ENCODE results near the gene MN1. TPM values are rescaled to one million over a fixed set of nuclear protein-coding genes. Genes with fewer than 3 reads are reported as not detected.

Gene MN1
- total RNA-seq, 4 donors from 2014 or later: 2.0 to 9.7 (median 8.2) TPM

DNA sequence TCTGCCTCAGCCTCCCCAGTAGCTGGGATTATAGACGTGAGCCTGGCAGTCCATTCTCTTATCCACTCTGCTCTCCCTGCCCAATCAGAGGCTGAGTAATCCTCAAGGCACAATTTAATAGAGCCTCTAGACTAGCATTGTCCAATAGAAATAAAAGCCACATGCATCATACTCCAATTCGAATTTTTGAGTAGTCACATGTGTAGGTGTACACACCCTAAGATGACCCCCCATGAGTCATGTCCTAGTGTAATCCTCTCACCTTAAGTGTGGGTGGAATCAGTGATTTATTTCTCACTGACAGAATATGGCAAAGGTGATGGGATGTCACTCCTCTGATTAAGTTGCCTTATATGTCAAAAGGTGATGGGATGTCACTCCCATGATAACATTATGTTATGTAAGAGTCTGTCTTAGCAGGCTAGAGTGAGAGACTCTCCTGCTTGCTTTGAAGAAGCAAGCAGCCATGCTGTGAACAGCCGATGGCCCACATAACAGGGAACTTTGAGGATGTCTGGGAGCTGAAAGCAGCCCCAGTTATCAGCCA is 61.3 kb downstream of the MN1 start:
- no peaks in the 10 kb centered on the region for H3K9me3 ChIP-seq
- no peaks in the 10 kb centered on the region for H3K4me1 ChIP-seq
- TF ChIP-seq, protein P1, sequence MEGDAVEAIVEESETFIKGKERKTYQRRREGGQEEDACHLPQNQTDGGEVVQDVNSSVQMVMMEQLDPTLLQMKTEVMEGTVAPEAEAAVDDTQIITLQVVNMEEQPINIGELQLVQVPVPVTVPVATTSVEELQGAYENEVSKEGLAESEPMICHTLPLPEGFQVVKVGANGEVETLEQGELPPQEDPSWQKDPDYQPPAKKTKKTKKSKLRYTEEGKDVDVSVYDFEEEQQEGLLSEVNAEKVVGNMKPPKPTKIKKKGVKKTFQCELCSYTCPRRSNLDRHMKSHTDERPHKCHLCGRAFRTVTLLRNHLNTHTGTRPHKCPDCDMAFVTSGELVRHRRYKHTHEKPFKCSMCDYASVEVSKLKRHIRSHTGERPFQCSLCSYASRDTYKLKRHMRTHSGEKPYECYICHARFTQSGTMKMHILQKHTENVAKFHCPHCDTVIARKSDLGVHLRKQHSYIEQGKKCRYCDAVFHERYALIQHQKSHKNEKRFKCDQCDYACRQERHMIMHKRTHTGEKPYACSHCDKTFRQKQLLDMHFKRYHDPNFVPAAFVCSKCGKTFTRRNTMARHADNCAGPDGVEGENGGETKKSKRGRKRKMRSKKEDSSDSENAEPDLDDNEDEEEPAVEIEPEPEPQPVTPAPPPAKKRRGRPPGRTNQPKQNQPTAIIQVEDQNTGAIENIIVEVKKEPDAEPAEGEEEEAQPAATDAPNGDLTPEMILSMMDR (IDR thresholded peaks at IDR 0.05): no peak
- TF ChIP-seq POLR2A (IDR thresholded peaks at IDR 0.05): no peak
- no peak for DNase-seq
- H3K36me3 ChIP-seq: no peaks in the 10 kb centered on the region
- no peak overlapping the region for H3K4me3 ChIP-seq
- no peak overlapping the region for H3K27ac ChIP-seq
- intact Hi-C loops (cut with DNase I; ENCODE audit: low total_unique reads): no loop called here
- no peaks in the 10 kb centered on the region for H3K27me3 ChIP-seq

DNA sequence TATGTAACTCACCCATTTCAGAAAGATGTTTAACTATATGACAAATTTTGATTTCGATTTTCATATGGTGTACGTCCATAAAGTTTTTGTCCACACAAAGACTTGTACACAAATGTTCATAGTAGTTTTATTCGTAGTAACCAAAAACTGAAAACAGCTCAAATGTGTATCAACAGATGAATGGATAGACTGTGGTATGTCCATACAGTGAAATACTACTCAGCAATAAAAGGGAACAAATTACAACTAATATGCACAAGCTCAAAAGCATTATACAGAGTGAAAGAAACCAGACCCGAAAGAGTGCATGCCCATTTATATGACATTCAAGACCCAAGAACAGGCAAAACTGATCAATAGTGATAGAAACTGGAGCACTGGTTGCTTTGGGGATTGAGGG is 64.0 kb downstream of the MN1 start:
- TF ChIP-seq, protein P1 (IDR thresholded peaks at IDR 0.05): no peak
- TF ChIP-seq POLR2A (IDR thresholded peaks at IDR 0.05): no peak
- DNase-seq: no peak
- H3K4me1 ChIP-seq: no peaks in the 10 kb centered on the region
- H3K36me3 ChIP-seq: no peaks in the 10 kb centered on the region
- H3K4me3 ChIP-seq: no peak overlapping the region
- H3K27ac ChIP-seq: no peak overlapping the region
- intact Hi-C loops (cut with DNase I; ENCODE audit: low total_unique reads): no loop called here
- H3K27me3 ChIP-seq: no peaks in the 10 kb centered on the region
- H3K9me3 ChIP-seq: no peaks in the 10 kb centered on the region

DNA sequence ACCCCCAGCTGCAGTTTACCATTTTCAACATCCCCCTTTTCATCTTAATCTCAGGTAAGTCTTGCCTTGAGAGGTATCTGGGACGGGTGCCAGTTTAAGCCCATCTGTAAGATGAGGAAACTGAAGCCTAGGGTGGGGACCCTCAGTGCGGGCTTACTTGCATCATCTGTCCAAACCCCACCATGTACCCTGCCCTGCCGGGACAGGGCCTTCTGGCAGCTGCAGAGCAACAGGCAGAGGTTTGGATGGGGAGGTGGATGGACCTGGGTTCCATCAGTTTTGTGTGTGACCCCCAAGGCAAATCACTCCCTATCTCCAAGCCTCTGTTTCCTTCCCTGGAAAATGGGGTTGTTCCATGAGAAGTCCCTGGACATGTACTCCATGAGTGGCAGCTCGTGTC is 67.5 kb downstream of the MN1 start:
- no peak overlapping the region for H3K27ac ChIP-seq
- TF ChIP-seq POLR2A (IDR thresholded peaks at IDR 0.05): no peak
- TF ChIP-seq, protein P1 (IDR thresholded peaks at IDR 0.05): no peak
- H3K4me3 ChIP-seq: no peak overlapping the region
- no peaks in the 10 kb centered on the region for H3K36me3 ChIP-seq
- no peaks in the 10 kb centered on the region for H3K27me3 ChIP-seq
- no peak for DNase-seq
- intact Hi-C loops (cut with DNase I; ENCODE audit: low total_unique reads): no loop called here
- no peaks in the 10 kb centered on the region for H3K4me1 ChIP-seq
- no peaks in the 10 kb centered on the region for H3K9me3 ChIP-seq

DNA sequence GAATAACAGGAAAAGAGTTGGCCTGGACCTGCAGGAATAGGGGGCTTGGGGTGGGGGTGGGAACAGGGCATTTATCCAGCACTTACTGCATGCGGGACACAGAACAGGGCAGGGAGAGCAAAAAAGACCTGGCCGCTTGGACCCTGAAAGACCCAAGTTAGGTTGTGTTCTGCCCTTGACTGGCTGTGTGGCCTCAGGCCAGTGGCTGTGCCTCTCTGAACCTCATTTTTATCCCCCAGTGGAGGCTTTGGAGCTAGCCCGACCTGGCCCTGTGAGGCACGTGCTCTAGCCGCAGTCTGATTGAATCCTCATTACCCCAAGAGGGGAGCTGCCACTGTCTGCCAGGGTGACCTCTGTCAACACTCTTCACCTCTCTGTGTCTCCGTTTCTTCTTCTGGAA is 68.7 kb downstream of the MN1 start:
- Histone ChIP-seq H3K27ac (no peak overlapping the region), H3K36me3 (no peaks in the 10 kb centered on the region), H3K4me1 (no peaks in the 10 kb centered on the region), H3K9me3 (no peaks in the 10 kb centered on the region), H3K4me3 (no peak overlapping the region), H3K27me3 (no peaks in the 10 kb centered on the region)
- no peak for DNase-seq
- intact Hi-C loops (cut with DNase I; ENCODE audit: low total_unique reads): no loop called here
- TF ChIP-seq, protein P1 (IDR thresholded peaks at IDR 0.05): no peak
- no peak for TF ChIP-seq POLR2A (IDR thresholded peaks at IDR 0.05)

DNA sequence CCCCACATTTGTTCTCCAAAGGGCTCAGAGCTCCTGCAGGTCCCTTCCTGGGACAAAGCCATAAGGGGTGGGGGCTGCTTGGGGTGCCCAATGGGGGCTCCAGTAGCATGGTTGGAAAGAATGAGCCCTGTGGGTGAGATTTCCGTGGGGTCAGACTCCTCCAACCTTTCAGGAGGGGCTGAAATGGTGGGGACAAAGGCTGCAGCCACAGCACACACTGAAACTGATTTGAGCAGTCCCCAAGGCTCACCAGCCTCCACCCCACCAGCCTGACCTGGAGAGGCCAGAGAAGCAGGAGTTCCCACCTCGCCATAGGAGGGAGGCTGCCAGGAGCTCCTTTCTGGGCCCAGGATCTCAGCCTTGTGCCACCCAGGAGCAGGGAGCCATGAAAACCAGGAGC is 69.2 kb downstream of the MN1 start:
- H3K9me3 ChIP-seq: no peaks in the 10 kb centered on the region
- no peaks in the 10 kb centered on the region for H3K36me3 ChIP-seq
- H3K4me3 ChIP-seq: no peak overlapping the region
- TF ChIP-seq, protein P1 (IDR thresholded peaks at IDR 0.05): no peak
- TF ChIP-seq POLR2A (IDR thresholded peaks at IDR 0.05): no peak
- no peaks in the 10 kb centered on the region for H3K27me3 ChIP-seq
- DNase-seq: no peak
- no peak overlapping the region for H3K27ac ChIP-seq
- no peaks in the 10 kb centered on the region for H3K4me1 ChIP-seq
- intact Hi-C loops (cut with DNase I; ENCODE audit: low total_unique reads): no loop called here

All from uterus (tissue), 4 donors.